ENCODE results near the gene DHRS4L2.
"Not testable (repeated sequence)": the region's sequence is repeated elsewhere in the genome, so short reads cannot be mapped to it uniquely, and the experiment has no call there.

GRCh38 chr14:24012726-24013273, 24.1 kb downstream of the DHRS4L2 start:
- TF ChIP-seq CTCF (IDR thresholded peaks at IDR 0.05; ENCODE audit: extremely low read depth in 1 of 2, insufficient read depth in 1 of 2, low read depth in 1 of 2, low read length in 2 of 2); POLR2A (IDR thresholded peaks at IDR 0.05; ENCODE audit: low read depth, low read length); EZH2 (IDR thresholded peaks at IDR 0.05; ENCODE audit: borderline replicate concordance, low read depth, low read length, severe bottlenecking); MAX (IDR thresholded peaks at IDR 0.05; ENCODE audit: insufficient read depth, insufficient read length); POLR2AphosphoS5 (IDR thresholded peaks at IDR 0.05; ENCODE audit: insufficient read depth, low read depth, low read length); JUN (IDR thresholded peaks at IDR 0.05; ENCODE audit: borderline replicate concordance, insufficient read depth, insufficient read length, low read depth); GATA2 (IDR thresholded peaks at IDR 0.05; ENCODE audit: insufficient read depth, insufficient read length, low read depth, low read length): not testable (repeated sequence)
